HG02973 (cell line): ENCODE results near the gene BHLHA15.
"Not testable (repeated sequence)": the region's sequence is repeated elsewhere in the genome, so short reads cannot be mapped to it uniquely, and the experiment has no call there.

Experiments used
- ATAC-seq: cut with Tn5 transposase; IDR thresholded peaks from one replicate; pipeline ENCODE4 v1.9.1; 2021; ENCODE audit warnings: moderate library complexity; ENCODE audit not compliant: unreplicated experiment

The BHLHA15 gene

DNA sequence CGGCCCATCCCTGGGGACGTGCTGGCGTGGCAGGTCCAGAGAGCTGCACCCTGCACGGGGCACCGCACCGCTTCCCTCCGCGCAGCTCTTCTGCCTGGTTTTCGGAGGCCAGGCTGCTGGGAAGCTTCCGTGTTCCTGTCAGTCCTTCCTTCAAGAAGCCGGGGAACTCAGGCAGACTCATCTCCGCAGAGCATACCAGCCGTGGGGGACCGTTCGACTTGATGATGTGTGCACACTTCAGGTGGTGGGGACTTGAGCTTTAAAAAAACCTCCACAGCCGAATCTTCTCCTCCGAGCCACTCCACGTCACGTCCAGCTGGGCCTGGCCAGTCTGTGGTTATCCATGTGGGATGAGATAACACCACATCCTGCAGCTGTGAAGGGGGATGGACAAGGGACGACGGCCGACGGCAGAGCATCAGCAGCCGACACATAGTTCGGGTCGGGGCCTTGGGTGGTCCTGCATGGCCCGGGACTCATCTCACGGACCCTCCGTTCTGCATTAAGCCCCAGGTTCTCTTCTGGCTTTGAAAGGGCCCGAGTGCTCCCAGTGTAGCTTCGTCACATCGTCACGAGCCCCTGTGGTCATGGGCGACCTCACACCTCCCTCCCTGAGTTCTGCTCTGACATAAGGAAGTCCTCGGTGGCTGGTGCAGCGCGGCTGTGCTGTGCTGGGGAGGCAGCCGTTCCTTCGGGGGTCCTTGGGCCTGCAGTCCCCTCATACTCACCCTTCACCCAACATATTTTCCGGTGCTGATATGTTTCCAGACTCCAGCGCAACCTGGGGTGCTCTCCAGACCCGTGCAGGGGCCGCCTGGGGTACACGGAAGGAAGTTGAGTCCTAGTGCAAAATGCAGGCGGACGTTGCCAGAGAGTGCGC, 4.5 kb upstream of the BHLHA15 start:
- ATAC-seq = no peak

DNA sequence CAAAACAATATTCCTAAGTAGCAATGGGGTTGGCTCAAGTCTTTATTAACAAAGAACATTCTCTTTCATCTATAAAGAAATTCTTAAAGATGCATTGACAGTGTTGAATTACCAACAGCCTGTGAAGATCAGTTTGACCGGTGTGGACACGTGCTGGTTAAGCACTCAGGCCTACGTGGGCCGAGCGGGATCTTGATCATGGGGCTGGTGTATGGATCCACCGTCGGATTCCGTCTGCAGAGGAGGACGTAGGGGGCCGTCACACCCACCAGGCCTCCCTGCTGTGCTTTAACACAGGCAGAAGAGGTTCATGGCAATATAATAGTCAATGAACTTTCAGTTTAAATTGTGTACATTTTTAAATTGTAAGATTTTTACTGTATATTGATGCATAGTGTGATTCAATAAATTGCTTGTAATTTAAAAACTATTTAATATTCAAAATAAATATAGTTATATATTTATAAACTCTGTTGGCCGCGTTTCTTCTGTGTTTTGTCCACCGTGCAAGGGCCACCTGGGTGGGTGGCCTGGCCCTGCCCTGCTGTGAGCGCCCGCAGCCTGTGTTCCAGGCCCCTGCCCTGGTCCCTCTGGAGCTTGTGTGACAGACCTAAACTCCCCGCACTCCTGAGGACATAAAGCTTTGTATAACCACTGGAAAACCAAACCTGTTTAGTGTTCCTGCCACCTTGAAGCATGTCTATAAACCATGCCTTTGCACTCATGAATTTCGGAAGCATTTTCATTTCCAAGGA, 1.9 kb upstream of the BHLHA15 start:
- ATAC-seq = no peak

DNA sequence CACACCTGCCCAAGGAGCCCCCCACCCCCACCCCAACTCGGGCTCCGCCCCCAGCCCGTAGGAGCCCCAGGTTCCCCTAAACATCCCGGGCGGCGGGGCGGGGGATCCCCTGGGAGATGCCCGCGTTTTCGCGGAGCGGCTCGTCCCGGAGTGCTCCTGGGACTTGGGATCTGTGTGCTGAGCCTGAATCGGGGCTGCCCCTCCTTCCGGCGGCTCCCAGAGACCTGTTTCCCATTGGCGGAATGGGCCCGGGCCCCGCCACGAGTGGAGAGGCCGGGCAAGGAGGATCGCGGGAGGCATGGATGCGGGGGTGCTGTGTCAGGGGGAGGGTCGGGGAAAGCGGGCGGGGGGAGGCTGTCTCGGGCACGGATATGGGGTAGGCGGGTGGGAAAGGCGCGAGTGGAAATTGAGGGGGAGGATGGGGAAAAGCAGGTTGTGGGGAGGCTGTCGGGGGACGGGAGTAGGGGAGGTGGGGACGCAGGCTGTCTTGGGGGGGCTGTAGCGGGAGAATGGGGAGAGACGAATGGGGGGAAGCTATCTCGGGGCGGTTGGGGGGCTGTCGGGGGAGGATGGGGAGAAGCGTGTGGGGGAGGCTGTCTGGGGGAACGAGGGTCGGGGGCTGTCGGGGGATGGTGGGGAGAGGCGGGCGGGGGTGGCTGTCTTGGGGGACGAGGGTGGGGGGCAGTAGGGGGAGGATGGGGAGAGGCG, 572 bp upstream of the BHLHA15 start:
- ATAC-seq = no peak

DNA sequence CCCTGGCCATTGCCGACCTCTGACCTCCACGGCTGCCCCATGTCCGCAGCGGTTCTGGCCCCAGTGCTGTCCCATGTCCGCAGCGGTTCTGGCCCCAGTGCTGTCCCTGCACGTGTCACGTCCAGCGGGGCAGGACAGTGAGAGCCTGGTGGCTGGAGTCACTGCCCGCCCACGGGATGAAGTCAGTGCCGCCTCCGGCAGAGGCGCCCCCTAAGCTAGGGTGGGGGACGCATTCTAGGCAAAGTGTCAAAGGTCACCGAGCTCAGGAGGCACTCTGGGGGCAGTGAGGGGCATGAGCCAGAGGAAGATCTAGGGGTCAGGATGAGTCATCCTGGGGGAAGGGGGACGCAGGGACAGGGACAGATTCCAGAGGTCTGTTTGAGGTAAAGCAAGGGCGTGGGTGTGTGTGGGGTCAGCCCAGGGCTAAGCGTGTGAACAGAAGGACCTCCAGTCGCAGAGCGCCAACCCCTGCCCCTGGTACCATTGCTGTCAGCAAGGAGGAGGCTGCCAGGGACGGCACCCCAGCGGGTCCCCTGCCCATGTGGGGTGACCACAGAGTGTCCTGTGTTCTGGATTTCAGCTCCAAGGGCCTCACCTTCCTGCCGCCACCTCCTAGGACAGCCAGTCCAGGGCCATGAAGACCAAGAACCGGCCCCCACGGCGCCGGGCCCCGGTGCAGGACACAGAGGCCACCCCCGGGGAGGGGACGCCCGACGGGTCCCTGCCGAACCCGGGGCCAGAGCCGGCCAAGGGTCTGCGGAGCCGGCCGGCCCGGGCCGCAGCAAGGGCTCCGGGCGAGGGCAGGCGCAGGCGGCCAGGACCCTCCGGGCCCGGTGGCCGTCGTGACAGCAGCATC, 665 bp downstream of the BHLHA15 start:
- no peak for ATAC-seq

DNA sequence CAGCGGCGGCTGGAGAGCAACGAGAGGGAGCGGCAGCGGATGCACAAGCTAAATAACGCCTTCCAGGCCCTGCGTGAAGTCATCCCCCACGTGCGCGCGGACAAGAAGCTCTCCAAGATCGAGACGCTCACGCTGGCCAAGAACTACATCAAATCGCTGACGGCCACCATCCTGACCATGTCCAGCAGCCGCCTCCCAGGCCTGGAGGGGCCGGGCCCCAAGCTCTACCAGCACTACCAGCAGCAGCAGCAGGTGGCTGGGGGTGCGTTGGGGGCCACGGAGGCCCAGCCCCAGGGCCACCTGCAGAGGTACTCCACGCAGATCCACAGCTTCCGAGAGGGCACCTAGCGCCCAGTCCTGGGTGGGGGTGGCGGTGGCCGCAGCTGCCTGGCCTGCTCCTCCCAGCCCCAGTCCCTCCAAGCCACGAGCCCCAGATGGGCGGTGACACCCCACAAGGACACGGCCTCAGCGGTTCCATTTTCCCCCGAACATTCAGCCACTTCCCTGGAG, 1.3 kb downstream of the BHLHA15 start:
- ATAC-seq = no peak

DNA sequence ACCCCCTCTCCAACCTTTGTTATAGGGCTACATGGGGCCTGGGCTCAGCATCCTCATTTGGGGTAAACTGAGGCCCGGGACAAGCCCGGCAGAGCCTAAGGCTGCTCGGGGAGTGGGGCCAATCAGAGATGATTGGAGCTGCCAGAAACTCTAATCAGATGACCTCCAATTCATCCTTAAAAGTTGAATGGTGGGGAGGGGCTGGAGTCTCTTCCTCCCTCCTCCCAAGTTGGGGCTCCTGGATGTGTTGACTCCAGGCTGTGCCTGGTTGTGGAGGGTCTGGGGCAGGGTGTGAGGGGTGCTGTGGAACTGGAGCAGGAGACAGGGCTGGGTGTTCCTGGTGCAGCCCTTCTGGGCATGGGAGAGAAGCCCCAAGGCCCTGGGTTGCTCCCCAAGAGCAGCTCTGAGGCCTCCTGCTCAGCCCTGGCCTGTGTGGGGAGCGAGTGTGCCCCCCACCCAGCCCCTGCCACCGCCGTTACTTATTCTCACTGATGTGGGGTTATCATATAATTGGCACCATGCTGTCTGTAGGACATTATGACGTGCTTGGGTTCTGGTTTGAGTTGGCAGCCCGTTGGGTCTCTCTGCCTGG, 2.2 kb downstream of the BHLHA15 start:
- ATAC-seq = no peak

DNA sequence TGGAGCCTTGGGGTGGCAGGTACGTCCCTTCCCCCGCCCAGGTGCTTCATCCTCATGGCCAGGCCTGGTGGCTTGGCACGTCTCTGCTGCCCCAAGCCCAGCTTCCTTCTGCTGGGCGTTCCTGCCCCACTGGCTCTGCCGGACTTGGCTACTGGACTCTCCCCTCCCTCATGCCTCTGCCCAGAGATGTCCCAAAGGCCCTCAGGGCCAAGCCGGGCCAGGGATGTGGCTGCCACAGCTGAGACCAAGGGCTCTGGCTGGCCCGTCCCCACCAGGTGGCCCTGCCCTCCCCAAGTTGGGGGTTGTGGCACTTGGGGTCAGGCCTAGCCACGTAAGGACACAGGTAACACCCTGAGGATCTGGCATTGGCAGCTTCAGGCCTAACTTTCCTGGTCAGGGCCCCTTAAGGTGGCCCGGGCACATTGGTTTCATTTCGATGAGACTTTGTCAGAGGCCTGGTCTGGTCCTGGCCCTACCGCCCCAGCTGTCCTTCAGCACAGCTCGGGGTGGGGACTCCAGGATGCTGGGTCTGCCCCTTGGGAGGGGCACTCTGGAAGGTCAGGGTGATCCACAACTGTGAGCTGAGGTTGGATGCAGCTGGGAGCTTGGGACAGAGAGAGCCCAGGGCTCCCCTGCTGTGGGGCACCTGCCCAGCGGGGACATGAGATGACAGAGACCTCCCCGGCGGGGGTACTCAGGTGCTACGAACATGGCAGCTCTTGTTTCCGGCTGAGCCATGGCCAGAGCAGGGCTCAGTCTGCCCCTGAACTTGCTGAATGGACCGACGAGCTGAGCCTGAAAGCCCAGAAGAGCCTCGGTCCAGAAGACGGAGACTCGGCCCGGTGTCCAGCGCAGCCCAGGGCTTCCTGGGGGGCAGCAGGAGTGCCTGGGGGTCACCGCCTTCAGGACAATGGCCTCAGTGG, 2.9 kb downstream of the BHLHA15 start:
- ATAC-seq = no peak

DNA sequence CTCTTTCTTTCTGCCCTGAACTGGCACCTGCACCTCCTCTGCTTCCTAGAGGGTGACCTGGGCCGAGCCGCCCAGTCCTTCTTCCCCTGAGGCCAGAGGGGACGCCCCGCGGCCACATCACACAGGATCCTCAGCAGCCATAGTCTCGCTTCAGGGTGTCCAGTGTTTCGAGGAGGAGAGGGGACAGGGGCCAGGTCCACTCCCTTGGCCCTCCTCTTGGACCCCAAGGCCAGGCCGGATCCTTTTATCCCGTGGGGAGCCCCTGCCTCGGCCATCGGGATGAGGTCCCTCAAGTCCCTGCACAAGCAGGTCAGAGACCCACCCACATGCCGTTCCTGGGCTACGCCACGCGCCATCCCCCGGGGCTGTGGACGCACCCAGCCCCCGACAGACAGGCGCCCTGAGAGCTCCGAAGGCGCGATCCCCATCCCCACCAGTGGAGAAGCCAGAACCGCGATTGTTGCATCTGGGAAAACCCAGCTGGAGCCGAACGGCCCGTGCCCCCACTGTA, 3.6 kb downstream of the BHLHA15 start:
- no peak for ATAC-seq

DNA sequence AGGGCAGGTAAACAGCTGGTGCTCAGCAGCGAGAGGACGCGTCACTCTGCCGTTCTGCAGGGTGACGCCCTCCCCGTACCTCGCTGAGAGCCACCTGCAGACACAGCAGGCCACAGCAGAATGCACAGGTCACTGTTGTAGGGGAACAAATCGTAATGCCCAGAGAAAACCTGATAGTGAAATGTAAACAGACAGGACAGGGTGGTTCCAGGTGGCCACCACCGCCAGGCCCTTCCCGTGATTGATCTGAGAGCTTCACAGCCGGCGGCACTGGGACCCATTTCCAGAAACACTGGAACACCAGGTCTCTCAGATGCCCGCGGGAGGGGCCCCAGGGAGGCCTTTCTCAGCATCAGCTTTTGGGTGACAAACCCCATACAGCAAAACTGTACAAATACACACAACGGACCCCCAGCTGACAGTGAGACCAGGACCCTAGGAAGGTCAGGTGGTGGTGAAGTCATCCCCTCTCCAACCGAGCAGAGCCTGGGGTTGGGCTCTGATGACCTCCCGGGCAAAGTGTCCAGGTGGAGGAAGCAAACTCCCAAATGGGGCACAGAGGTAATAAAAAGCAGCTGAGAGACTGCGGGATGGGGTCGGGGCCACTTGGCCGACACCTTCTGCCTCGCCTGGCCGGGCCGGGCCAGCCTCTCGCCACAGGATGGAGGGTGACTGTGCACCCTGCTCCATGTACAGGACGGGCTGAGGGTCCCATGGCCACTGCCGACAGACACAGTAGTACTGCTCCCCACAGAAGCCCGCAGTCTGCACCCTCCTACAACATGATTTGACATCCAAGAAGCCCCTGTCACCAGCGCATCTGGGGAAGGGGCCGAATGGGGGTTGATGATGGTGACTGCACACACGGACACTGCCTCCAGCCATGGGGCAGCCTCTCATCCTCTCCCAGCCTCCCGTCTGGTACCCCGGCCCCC, 4.6 kb downstream of the BHLHA15 start:
- ATAC-seq = no peak

DNA sequence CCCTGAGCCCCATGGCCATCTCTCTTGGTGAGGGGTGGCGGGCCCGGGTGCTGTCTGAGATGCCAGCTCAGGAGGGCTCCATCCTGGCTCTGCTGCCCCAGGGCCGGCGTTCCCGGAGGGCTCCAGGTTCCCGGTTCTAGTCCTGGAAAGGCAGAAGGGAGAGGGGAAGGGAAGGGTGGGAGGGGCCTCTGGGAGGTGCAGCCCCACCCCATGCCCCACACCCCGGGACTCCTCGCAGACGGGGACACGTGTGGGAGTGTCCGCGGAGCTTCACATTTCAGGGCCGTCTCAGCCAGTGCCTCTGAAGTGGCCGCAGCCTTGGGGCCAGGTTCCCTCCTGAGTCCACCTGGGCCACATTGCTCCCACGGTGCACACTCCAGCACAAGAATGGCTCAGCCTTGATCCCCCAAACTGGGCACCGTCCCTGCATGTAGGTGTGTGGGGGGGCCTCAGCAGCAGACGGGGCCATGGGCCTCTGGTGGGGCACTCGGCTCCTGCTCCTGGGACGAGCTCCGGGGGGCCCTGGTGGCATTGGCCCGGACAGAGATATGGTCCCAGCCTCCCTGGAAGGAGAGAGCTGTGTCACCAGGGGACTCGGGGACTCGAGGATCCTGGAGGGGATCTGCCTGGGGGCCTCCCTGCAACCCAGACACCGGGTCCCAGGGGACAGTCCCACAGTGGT, 5.8 kb downstream of the BHLHA15 start:
- ATAC-seq = no peak

DNA sequence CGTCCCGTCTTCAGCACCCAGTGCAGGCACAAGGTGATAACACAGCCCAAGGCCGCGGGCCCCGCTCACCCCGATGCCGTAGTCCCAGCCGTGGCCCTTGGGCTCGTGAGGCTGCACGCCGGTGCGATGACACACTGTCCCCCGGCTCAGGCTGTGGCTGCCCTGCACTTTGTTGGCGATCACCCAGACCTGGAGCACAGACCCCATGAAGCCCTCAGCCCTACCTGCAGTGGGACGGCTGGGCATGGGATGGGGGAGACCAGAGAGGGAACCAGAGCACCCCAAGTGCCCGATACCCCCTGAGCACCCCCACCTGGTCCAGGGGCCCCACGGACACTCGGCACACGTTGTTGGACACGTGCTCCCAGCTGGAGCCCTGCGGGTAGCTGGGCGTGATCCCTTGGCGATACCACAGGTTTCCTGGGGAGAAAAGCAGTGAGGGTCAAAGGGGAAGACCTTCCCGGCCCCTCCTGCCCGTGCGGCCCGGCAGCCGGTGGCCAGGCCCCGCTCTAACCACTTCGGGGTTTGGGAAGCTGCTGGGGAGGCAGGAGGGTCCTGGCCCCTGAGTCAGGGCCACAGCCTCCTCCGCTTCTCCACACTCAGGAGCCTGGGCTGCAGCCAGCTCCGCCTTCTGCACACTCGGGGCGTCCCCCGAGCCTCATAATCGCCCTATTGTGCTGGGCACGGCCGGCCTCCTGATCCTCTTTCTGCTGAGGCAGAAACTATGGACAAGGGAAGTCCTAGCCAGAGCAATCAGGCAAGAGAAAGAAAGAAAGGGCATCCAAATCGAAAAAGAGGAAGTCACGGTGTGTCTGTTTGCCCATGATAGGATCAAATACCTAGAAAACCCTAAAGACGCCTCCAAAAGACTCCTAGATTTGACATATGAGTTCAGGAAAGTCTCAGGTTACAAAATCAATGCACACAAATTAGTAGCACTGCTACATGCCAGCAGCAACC, 6.7 kb downstream of the BHLHA15 start:
- ATAC-seq = no peak

DNA sequence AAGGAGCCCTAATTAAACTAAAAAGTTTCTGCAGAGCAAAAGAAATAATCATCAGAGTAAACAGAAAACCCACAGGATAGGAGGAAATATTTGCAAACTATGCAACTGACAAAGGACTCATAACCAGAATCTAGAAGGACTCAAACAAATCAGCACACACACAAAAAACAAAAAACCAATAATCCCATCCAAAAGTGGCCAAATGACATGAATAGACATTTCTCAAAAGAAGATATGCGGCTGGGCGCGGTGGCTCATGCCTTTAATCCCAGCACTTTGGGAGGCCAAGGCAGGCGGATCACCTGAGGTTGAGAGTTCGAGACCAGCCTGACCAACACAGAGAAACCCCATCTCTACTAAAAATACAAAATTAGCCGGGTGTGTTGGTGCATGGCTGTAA, 8.1 kb downstream of the BHLHA15 start:
- ATAC-seq = not testable (repeated sequence)

DNA sequence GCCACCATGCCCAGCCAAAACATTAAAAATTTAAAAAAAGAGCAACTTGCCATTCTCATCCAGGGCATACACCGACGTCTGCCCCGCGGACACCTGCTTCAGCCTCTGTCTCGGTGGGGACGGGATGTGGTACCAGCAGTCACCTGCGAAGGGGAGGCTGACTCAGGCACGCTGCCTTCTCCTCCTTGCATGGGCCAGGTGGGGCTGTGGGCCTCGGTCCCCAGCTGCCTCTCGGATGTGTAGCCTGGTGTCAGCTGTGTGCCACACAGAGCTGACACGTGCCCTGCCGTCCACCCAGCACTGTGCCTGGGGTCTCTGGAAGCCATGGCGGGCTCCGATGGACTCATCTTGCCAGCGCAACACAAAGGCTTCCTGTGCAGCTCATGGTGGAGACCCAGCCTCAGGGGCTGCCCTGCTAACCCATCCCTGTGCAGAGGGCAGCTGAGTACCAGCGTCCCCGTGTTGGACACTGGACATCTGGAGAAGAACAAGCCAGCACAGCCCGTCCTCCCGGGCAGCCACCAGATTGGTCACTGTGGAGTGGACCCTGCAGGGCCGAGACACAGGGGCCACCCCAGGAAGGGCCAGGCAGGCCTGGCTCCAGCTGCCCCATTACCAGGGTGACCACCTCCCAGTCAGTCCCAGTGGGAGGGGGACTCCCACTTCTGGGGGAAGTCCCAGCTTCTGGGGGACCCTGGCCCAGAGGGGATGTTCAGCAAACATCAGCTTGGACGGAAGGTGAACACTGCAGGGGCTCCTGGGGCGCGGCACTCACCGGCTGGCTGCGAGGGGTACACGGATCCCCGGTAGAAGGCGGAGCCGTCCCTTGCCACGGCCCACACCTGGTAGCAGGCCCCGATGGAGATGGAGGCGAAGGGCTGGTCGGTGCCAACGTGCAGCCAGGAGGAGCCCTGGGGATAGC, 10.6 kb downstream of the BHLHA15 start:
- ATAC-seq = no peak

DNA sequence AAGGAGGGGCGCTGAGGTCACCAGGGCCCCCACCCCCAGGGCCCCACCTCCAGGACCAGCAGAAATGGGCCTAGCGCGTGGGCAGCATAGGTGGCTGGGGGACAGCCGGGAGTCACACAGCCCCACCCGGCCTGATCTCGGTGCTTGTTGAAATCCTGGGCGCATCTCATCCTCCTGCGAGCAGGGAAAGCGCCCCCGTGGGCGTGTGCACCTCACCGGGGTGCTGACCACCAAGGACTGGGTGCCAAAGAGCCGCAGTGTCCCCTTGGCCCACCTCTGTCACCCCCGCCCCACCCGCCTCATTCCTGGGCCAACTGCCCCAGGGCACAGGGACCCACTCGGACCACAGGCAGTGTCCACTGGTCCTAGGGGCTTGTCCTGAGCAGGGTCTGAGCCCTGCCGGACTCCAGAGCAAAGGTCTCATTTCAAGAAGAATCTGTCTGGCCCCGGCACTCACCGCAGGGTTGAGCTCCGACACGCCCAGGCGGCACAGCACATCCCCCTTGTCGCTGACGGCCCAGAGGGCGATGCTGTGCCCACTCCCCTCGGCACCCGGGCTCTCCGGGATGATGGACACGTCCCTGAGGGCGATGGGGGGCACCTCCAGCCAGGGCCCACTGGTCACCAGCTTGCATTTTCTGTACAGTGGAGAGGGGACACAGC, 11.4 kb downstream of the BHLHA15 start:
- no peak for ATAC-seq
